ENCODE measurements around the gene SCAPER. TPM values are rescaled to one million over a fixed set of nuclear protein-coding genes. Genes with fewer than 3 reads are reported as not detected.
A peak's percentile ranks its signal among the peaks of the same experiment; 100 is the strongest.

Gene SCAPER
- total RNA-seq, 1 donor from 2014 or later, result 78.1 TPM

DNA sequence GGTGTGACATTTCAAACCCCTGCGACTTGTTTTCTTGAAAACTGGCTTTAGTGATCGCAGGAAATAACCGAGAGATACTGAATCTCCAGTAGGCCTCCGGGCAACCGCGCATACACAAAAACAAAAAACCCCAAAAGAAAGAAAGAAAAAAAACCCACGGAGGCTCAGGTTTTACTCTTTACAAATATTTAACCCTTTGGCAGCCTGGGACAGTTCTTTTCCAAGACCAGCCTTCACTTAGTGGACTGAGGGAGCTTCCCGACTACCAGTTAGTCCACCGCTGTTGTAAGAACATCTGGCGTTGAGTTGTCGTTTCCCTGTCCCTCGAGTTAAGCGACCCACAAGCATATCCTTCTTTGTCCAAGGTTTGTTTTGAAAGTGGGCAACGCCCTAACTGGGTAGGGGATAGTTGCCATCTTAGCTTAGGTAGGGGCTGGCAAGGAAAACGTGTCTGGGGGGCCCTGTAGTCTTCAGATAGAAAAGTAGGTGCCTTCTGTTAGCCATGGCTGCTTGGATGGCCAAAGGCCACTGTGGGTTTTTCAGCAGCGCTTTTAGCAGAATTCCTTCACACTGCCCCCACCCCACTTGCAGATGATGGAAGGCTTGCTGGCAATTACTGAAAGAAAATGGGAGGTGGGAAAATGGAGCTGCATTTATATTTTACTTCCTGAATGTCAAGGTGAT is 561.7 kb downstream of the SCAPER start:
- no peak for DNase-seq (ENCODE audit: low spot score in 2 of 2)
- Histone ChIP-seq H3K36me3 (no peaks in the 10 kb centered on the region), H3K4me3 (no peak overlapping the region), H3K27me3 (peaks cover 71% of the 10 kb centered on the region), H3K27ac (no peak overlapping the region), H3K4me1 (peaks cover 29 to 49% of the 10 kb centered on the region in 2 donors), H3K9me3 (no peaks in the 10 kb centered on the region)
- TF ChIP-seq, protein P1, sequence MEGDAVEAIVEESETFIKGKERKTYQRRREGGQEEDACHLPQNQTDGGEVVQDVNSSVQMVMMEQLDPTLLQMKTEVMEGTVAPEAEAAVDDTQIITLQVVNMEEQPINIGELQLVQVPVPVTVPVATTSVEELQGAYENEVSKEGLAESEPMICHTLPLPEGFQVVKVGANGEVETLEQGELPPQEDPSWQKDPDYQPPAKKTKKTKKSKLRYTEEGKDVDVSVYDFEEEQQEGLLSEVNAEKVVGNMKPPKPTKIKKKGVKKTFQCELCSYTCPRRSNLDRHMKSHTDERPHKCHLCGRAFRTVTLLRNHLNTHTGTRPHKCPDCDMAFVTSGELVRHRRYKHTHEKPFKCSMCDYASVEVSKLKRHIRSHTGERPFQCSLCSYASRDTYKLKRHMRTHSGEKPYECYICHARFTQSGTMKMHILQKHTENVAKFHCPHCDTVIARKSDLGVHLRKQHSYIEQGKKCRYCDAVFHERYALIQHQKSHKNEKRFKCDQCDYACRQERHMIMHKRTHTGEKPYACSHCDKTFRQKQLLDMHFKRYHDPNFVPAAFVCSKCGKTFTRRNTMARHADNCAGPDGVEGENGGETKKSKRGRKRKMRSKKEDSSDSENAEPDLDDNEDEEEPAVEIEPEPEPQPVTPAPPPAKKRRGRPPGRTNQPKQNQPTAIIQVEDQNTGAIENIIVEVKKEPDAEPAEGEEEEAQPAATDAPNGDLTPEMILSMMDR (IDR thresholded peaks at IDR 0.05), result no peak
- intact Hi-C loops (cut with DNase I), result no loop called here

DNA sequence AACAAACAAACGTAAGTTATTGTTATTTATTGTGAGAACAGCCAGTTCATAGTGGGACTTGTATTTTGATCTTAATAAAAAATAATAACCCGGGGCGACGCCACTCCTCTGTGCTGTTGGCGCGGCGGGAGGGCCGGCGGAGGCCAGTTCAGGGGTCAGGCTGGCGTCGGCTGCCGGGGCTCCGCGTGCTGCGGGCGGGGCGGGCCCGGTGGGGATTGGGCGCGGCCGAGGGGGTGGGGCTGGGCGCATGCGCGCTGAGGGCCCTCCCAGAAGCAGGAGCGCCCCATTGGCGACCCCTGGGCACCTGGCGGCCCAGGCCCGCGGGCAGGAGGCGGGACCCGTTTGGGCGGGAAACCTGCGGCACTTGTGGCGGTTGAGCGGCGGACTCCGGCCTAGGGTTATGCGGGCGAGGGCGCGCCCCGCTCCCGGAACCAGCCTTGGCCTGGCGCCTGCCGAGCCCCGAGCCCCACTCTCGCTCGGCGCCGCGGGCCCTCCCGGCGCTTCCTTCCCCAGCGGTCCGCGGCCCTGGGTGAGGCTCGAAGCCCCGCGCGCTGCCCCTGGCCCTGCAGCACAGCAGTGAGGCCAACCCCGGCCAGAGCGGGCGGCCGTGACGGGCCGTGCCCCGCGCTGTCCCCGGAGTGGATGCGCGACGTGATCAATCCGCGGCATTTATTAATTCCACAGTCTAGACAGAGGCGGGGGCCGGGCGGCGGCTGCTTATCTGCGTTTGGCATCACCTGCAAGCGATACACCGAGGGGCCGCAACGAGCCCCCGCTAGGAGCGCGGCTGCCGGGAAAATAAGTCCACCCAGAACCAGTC is 562.5 kb downstream of the SCAPER start:
- TF ChIP-seq, protein P1 (IDR thresholded peaks at IDR 0.05), result no peak
- no peak for DNase-seq (ENCODE audit: low spot score in 2 of 2)
- intact Hi-C loops (cut with DNase I), result no loop called here
- Histone ChIP-seq H3K9me3 (no peaks in the 10 kb centered on the region), H3K4me1 (peaks cover 33 to 52% of the 10 kb centered on the region in 2 donors), H3K27me3 (peaks cover 80% of the 10 kb centered on the region), H3K27ac (no peak overlapping the region), H3K36me3 (no peaks in the 10 kb centered on the region), H3K4me3 (peak overlapping the region; percentile 27 to 39)

DNA sequence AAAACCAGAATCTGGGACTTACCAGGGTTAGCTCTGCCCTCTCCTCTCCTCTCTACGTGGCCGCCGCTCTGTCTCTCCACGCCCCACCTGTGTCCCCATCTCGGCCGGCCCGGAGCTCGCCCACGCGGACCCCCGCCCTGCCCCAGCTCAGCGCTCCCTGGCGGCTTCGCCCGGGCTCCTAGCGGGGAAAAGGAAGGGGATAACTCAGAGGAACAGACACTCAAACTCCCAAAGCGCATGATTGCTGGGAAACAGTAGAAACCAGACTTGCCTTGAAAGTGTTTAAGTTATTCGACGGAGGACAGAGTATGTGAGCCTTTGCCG is 563.1 kb downstream of the SCAPER start:
- no peaks in the 10 kb centered on the region for H3K9me3 ChIP-seq
- H3K4me3 ChIP-seq, result peak overlapping the region; percentile 45 to 65
- H3K27me3 ChIP-seq, result peaks cover 83% of the 10 kb centered on the region
- H3K27ac ChIP-seq, result no peak overlapping the region
- no peaks in the 10 kb centered on the region for H3K36me3 ChIP-seq
- intact Hi-C loops (cut with DNase I), result no loop called here
- DNase-seq (ENCODE audit: low spot score in 2 of 2), result no peak
- TF ChIP-seq, protein P1 (IDR thresholded peaks at IDR 0.05), result no peak
- peaks cover 32 to 52% of the 10 kb centered on the region in 2 donors for H3K4me1 ChIP-seq

DNA sequence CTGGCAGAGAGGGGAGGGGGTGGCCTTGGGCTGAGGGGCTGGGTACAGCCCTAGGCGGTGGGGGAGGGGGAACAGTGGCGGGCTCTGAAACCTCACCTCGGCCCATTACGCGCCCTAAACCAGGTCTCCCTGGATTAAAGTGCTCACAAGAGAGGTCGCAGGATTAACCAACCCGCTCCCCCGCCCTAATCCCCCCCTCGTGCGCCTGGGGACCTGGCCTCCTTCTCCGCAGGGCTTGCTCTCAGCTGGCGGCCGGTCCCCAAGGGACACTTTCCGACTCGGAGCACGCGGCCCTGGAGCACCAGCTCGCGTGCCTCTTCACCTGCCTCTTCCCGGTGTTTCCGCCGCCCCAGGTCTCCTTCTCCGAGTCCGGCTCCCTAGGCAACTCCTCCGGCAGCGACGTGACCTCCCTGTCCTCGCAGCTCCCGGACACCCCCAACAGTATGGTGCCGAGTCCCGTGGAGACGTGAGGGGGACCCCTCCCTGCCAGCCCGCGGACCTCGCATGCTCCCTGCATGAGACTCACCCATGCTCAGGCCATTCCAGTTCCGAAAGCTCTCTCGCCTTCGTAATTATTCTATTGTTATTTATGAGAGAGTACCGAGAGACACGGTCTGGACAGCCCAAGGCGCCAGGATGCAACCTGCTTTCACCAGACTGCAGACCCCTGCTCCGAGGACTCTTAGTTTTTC is 563.6 kb downstream of the SCAPER start:
- H3K4me3 ChIP-seq, result peak overlapping the region; percentile 45 to 65

DNA sequence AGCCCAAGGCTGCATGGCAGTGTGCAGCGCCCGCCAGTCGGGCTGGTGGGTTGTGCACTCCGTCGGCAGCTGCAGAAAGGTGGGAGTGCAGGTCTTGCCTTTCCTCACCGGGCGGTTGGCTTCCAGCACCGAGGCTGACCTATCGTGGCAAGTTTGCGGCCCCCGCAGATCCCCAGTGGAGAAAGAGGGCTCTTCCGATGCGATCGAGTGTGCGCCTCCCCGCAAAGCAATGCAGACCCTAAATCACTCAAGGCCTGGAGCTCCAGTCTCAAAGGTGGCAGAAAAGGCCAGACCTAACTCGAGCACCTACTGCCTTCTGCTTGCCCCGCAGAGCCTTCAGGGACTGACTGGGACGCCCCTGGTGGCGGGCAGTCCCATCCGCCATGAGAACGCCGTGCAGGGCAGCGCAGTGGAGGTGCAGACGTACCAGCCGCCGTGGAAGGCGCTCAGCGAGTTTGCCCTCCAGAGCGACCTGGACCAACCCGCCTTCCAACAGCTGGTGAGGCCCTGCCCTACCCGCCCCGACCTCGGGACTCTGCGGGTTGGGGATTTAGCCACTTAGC is 564.3 kb downstream of the SCAPER start:
- Histone ChIP-seq H3K27ac (no peak overlapping the region), H3K36me3 (no peaks in the 10 kb centered on the region), H3K27me3 (peaks cover 79% of the 10 kb centered on the region), H3K4me3 (peak overlapping the region; percentile 45 to 65), H3K9me3 (no peaks in the 10 kb centered on the region), H3K4me1 (peaks cover 23 to 49% of the 10 kb centered on the region in 2 donors)
- no peak for DNase-seq (ENCODE audit: low spot score in 2 of 2)
- intact Hi-C loops (cut with DNase I), result no loop called here
- TF ChIP-seq, protein P1 (IDR thresholded peaks at IDR 0.05), result peak in 1 of 3 experiments; percentile 31

More for the DNA sequence above, 563.6 kb downstream of the SCAPER start:
- TF ChIP-seq, protein P1 (IDR thresholded peaks at IDR 0.05), result no peak
- DNase-seq (ENCODE audit: low spot score in 2 of 2), result no peak
- H3K27ac ChIP-seq, result no peak overlapping the region
- no peaks in the 10 kb centered on the region for H3K36me3 ChIP-seq
- no peaks in the 10 kb centered on the region for H3K9me3 ChIP-seq
- H3K27me3 ChIP-seq, result peaks cover 84% of the 10 kb centered on the region
- H3K4me1 ChIP-seq, result peaks cover 28 to 49% of the 10 kb centered on the region in 2 donors
- intact Hi-C loops (cut with DNase I), result no loop called here
